ENCODE data around the gene NXT2.
"Not testable (repeated sequence)": the region's sequence is repeated elsewhere in the genome, so short reads cannot be mapped to it uniquely, and the experiment has no call there.

Gene NXT2

DNA sequence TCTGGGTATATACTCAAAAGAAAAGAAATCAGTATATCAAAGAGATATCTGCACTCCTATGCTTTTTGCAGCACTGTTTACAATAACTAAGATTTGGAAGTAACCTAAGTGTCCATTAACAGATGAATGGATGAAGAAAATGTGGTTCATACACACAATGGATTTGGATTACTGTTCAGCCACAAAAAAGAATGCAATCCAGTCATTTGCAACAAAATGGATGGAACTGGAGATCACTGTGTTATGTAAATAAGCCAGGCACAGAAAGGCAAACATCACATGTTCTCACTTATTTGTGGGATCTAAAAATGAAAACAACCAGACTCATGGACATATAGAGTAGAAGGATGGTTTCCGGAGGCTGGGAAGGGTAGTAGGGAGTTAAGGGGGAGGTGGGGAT, 17.6 kb upstream of the NXT2 start:
- no peak for FAIRE-seq
- DNase-seq (ENCODE audit: insufficient read length, low spot score) = no peak
- TF ChIP-seq, protein P1, sequence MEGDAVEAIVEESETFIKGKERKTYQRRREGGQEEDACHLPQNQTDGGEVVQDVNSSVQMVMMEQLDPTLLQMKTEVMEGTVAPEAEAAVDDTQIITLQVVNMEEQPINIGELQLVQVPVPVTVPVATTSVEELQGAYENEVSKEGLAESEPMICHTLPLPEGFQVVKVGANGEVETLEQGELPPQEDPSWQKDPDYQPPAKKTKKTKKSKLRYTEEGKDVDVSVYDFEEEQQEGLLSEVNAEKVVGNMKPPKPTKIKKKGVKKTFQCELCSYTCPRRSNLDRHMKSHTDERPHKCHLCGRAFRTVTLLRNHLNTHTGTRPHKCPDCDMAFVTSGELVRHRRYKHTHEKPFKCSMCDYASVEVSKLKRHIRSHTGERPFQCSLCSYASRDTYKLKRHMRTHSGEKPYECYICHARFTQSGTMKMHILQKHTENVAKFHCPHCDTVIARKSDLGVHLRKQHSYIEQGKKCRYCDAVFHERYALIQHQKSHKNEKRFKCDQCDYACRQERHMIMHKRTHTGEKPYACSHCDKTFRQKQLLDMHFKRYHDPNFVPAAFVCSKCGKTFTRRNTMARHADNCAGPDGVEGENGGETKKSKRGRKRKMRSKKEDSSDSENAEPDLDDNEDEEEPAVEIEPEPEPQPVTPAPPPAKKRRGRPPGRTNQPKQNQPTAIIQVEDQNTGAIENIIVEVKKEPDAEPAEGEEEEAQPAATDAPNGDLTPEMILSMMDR (IDR thresholded peaks at IDR 0.05; ENCODE audit: insufficient read depth, missing control alignments) = no peak

DNA sequence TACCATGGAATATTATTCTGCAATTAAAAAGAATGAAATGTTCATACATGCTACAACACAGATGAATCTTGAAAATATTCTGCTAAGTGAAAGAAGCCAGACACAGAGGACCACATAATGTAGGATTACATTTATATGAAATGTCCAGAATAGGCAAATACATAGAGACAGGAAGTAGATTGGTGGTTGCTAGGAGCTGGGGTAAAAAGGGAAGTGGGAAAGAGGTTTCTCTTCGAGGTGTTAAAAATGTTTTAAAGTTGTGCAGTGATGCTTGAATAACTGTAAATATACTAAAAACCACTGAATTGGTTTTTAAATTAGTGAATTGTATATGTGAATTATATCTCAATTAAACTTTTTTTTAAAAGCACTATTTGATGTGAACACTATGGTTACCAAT, 3.6 kb upstream of the NXT2 start:
- DNase-seq (ENCODE audit: insufficient read length, low spot score) = no peak
- no peak for FAIRE-seq

DNA sequence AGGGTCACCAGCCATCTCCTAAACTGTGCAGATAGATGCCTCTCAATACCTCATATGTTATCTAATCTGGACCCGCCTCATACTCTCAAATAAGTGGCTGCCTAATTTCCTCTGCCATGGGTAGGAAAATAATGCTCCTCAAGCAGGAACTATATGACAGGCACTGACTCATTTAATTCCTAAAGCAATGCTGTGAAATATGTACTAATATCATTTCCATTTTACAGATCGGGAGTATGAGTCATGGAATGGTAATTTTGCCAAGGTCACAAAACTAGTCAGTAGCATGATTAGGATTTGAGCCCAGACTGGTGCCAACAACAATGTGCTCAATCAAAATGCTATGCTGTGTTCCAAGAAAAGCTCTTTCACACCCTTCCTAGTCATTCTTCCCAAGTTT, 3.0 kb upstream of the NXT2 start:
- TF ChIP-seq, protein P1 (IDR thresholded peaks at IDR 0.05; ENCODE audit: insufficient read depth, missing control alignments) = no peak
- no peak for FAIRE-seq
- DNase-seq (ENCODE audit: insufficient read length, low spot score) = no peak

More for the DNA sequence above, 3.6 kb upstream of the NXT2 start:
- TF ChIP-seq, protein P1 (IDR thresholded peaks at IDR 0.05; ENCODE audit: insufficient read depth, missing control alignments) = no peak

DNA sequence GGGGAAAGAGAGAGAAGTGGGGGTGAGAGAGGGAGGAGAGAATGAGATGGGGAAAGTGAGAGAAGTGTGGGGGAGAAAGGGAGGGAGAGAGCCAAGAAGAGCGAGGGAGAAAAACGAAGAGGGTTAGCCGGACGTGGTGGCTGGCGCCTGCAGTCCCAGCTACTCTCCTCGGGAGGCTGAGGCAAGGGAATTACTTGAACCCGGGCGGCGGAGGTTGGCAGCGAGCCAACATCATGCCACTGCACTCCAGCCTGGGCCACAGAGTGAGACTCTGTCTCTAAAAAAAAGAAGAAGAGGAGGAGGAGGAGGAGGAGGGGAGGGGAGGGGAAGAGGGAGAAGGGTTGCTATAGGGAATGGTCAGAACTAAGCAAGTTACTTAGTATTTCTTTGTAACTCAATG, 1.7 kb upstream of the NXT2 start:
- TF ChIP-seq, protein P1 (IDR thresholded peaks at IDR 0.05; ENCODE audit: insufficient read depth, missing control alignments) = no peak
- DNase-seq (ENCODE audit: insufficient read length, low spot score) (no peak), FAIRE-seq (no peak)

DNA sequence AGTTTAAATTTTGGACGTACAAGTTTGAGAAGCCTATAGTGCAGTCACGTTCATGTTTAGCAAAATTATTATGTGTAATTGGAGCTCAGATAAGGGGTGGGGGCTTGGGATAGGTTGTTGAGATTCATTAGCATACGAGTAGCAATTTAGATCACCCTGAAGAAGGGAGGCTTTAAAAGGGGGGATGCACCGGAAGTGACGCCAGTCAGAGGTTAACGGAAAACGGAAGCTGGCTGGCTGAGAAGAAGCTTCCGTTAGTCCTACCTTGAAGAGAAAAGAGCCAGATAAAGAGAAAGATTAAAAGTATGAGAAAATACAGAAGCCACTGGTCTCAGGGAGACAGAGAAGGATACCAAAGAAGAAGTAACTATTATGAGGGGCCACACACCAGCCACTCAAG, 1.1 kb upstream of the NXT2 start:
- TF ChIP-seq, protein P1 (IDR thresholded peaks at IDR 0.05; ENCODE audit: insufficient read depth, missing control alignments) = no peak
- FAIRE-seq (no peak), DNase-seq (ENCODE audit: insufficient read length, low spot score) (no peak)

DNA sequence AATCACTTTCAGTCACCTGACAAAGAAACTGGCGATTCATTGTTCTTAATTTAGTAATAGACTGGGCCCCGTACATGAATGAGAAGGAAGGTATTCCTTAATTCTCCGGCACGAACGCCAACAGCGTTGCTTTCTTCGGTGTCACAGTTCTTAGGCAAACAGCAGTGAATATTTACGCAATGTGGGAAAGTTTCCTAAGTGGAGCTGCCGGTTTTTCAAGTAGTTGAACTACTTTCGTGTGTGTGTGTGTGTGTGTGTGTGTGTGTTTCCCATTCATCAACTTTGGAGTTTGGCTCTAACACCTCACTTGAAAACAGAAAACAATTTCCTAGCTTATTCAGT, 651 bp downstream of the NXT2 start:
- TF ChIP-seq, protein P1 (IDR thresholded peaks at IDR 0.05; ENCODE audit: insufficient read depth, missing control alignments) = no peak
- FAIRE-seq = no peak
- DNase-seq (ENCODE audit: insufficient read length, low spot score) = no peak

DNA sequence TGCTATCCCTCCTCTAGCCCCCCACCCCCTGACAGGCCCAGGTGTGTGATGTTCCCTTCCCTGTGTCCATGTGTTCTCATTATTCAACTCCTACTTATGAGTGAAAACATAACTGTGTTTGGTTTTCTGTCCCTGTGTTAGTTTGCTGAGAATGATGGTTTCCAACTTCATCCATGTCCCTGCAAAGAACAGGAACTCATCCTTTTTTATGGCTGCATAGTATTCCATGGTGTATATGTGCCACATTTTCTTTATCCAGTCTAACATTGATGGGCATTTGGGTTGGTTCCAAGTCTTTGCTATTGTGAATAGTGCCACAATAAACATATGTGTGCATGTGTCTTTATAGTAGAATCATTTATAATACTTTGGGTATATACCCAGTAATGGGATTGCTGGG, 2.4 kb downstream of the NXT2 start:
- DNase-seq (ENCODE audit: insufficient read length, low spot score); FAIRE-seq: not testable (repeated sequence)

DNA sequence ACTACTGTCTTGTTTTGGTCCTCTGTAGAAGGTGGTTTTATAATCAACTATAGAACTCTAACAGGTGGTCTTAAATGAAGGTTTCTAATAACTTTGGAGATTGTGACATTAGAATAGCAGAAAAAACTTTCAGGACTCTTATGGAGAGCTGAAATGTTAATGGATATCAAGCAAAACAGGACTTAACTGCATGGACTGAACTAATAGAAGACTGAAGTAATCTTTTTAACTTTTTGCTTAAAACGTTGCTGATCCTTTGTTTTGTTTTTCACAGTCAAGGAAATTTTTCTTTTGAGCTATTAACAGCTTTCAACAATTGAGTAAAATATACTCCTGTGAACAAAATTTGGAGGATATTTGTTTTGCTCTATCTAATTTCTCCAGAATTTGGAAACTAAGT, 17.2 kb downstream of the NXT2 start:
- no peak for DNase-seq (ENCODE audit: insufficient read length, low spot score)
- TF ChIP-seq, protein P1 (IDR thresholded peaks at IDR 0.05; ENCODE audit: insufficient read depth, missing control alignments) = no peak
- FAIRE-seq = no peak

DNA sequence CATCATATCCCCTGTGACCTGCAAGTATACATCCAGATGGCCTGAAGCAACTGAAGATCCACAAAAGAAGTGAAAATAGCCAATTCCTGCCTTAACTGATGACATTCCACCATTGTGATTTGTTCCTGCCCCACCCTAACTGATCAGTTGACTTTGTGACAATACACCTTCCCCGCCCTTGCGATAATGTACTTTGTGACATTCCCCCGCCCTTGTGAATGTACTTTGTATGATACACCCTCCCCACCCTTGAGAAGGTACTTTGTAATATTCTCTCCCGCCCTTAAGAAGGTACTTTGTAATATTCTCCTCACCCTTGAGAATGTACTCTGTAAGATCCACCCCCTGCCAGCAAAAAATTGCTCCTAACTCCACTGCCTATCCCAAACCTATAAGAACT, 39.4 kb downstream of the NXT2 start:
- FAIRE-seq; DNase-seq (ENCODE audit: insufficient read length, low spot score): not testable (repeated sequence)
